Fibroblast of skin of abdomen (primary cell): ENCODE measurements around the gene GREB1L.
"Not testable (repeated sequence)": the region's sequence is repeated elsewhere in the genome, so short reads cannot be mapped to it uniquely, and the experiment has no call there.

Experiments
- DNase-seq: peaks from one replicate; pipeline ENCODE4 v3.0.0-alpha.2; 2013

The GREB1L gene

DNA sequence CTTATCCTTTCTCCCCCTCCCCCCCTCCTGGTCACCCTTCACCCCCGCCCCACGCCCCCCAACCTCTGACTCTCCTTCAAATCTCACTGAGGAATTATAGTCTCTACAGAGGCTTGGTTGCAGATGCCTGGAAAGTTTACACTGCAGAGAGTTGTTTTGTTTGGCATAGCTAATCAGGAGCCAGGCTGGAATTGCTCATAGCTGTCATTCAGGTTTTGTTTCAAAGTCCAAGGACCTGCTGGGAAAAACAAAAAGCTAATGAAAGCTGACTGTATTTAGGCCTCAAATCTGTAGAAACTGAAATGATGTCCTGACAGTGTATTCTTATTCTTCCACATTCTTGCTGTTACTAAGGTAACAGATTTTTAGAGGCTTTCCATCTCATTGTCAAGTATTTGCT lies 22.6 kb downstream of the GREB1L start:
- no peak for DNase-seq

GRCh38 chr18:21265971-21266673 lies 24.1 kb downstream of the GREB1L start:
- no peak for DNase-seq

GRCh38 chr18:21267400-21267799 lies 25.4 kb downstream of the GREB1L start:
- DNase-seq, result no peak

DNA sequence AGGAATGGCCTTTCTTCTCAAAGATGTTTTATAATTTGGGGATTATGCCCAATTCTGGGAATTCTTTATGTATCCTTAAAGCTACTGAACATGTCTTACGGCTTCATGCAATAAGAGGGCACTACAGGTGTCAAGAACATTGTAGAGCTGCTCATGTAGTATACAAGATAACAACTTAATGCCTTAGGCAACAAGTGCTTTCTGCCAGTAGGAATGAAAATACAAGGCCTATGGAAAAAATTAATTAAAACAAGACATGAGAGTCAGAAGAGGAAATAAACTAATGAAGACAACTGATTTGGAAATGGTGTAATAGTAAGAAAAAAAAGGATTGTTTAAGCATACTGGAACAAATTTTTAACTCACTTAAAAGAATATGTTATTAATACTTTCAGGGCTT lies 27.3 kb downstream of the GREB1L start:
- no peak for DNase-seq

DNA sequence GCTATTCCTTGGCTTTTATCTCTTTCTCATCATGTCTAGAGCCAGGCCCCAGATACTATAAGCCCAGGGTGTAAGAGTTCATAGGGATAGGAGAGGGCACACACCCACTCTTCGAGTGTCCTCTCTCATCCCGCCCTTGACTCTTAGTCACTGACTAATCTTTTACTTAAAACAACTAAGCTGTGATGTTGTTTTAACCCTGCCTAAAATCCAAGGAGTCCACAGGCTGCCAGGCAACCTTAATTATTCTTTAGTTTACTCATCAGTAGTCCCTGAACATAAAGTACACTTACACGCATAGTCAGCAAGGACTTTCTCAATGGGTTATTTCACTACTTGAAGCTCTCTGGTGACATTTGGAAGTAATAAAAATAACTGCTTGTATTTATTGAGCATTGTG lies 28.4 kb downstream of the GREB1L start:
- DNase-seq, result no peak

DNA sequence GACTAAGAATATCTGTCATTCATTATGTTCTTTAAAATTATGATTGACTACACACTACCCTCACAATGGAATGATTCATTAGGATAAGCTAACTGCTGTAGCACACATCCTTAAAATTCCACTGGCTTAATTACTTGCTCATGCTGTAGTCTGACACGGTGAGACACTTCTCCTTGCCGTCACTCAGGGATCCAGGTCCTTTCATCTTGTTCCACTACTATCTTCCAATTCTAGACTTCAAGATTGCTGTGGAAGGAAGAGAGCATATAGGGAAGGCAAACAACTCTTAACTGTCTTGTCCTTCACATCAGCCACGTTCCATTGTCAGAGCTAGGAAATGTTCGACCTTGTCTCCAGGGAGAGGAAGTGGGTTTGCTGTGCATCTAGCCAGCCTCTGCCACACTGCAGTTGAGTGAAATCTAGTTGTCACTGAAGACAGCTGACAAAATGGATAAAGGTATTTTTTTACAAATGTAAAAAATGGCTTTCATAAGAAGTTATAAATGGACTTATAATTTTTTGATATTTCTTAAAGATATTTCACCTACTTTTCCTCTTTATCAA lies 30.1 kb downstream of the GREB1L start:
- no peak for DNase-seq

GRCh38 chr18:21273568-21273967 lies 31.5 kb downstream of the GREB1L start:
- DNase-seq, result no peak

DNA sequence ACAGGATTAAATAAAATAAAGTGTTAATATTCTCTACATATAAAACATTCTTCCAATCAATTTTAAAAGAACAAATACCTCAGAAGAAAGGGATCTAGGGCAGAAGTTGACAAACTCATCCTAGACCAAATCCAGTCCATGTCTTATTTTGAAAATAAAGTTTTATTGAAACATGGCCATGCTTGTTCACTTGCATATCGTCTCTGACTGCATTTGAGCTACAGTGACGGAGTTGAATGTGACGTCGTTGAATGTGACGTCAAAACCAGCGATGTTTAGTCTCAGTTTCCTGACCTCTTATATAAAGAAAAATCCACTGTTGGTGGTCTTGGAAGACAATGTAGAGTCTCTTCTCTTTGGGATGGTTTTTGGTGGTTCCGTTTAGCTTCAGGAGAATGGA lies 33.6 kb downstream of the GREB1L start:
- no peak for DNase-seq

- no peak for DNase-seq
Measured at GRCh38 chr18:21277578-21277977, 35.5 kb downstream of the GREB1L start.

- DNase-seq, result not testable (repeated sequence)
Measured at GRCh38 chr18:21278218-21278617, 36.2 kb downstream of the GREB1L start.

GRCh38 chr18:21281603-21282002 lies 39.6 kb downstream of the GREB1L start:
- DNase-seq, result no peak

GRCh38 chr18:21284540-21284939 lies 42.5 kb downstream of the GREB1L start:
- DNase-seq, result no peak

- DNase-seq, result no peak
Measured at GRCh38 chr18:21289827-21290226, 47.8 kb downstream of the GREB1L start.

DNA sequence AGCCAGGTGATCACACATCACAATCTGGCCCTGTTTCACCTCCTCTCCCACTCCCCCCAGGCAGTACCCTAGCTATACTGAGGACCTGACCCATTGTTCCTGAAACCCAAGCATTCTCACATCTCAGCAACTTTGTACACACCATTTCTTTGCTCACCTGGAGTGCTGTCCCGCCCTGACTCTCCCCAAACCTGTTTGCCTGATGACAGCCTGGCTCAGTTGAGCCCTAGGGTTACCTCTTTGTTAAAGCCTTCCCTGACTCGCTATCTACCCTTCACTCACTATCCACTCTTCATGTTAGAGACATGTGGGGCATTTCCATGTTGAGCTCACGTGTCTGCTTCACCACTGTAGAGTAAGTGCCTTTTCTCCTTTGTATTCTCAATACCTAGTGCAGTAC lies 49.1 kb downstream of the GREB1L start:
- DNase-seq, result no peak

- no peak for DNase-seq
Measured at GRCh38 chr18:21293479-21293878, 51.4 kb downstream of the GREB1L start.

- DNase-seq, result no peak
Measured at GRCh38 chr18:21295101-21295500, 53.1 kb downstream of the GREB1L start.

- no peak for DNase-seq
Measured at GRCh38 chr18:21296045-21296444, 54.0 kb downstream of the GREB1L start.

GRCh38 chr18:21298351-21298750 lies 56.3 kb downstream of the GREB1L start:
- DNase-seq, result no peak

DNA sequence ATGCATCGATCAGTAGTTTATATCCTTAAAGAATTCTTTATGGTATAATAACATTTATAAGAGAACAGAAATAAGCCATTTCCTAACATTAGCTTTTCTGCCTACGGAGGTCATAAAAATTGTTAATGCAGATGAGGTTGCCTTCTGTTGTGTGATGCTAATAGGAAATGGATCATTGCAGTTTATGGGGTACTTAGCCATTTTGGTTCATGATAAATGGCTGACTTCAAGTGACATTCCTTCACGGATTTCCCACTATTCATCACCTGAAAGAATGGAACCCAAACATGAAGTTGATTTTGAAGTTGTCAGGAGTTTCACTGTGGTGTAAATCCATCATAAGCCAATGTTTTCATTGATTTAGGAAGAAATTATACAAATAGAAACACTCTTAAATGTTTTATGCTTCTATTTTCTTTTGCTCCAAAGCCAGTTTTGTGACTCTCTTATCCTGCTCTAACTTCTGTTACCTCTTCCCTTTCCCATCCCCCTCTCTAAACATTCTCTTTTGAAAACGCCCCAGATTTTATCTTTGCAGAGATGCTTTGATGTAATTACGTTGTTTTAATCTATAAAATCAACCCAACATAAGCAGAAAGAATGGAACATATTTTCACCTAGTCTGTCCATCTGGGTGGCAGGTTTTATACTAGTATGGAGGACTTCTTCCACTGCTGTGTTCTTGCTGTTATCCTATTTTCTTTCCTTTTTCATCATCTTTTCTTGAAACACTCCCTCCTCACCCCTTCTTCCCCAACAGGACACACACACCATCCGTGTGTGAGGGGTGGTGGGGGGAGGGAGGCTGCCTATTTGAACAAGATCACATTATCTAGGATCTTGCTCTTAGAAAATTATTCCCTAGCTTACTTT lies 58.2 kb downstream of the GREB1L start:
- no peak for DNase-seq

- no peak for DNase-seq
Measured at GRCh38 chr18:21300908-21301200, 58.8 kb downstream of the GREB1L start.

DNA sequence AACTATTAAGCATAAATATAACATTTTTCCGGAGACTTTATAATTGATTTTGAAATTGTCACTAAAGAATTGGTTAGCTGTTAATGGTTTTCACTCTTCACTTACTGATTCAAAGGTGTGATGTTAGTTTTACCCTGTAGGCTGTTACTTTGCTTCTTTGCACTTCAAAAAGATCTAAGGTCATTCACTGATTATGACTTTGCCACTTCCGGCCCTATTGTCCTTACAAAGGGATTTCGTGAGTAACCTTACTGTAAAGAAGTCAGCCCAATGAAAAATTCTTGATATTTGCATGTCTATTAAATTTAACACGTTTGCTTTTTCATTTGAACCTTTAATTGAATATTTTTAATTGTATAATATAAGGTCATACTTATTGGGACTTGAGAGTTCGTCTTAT lies 61.4 kb downstream of the GREB1L start:
- DNase-seq, result no peak

GRCh38 chr18:21303895-21304294 lies 61.9 kb downstream of the GREB1L start:
- DNase-seq, result no peak

- DNase-seq, result no peak
Measured at GRCh38 chr18:21305621-21306020, 63.6 kb downstream of the GREB1L start.

GRCh38 chr18:21306368-21306767 lies 64.3 kb downstream of the GREB1L start:
- DNase-seq, result no peak
